HepG2 (cell line): ENCODE data around the gene TCOF1. TPM values are rescaled to one million over a fixed set of nuclear protein-coding genes. Genes with fewer than 3 reads are reported as not detected.

ENCODE experiments used
- CREB1 ChIP-seq, 2 experiments: fragments of 450-650 bp in 1 of 2; IDR thresholded peaks; 2 replicates each; pipeline ENCODE4 v1.6.1; 2016 to 2017; ENCODE audit warnings: control low read depth in 1 of 2, mild to moderate bottlenecking in 1 of 2, missing compliant biosample characterization in 1 of 2, missing genetic modification characterization in 1 of 2
- CREM ChIP-seq, 2 experiments: sonication (generic) in 1 of 2; formaldehyde crosslinking in 1 of 2; IDR thresholded peaks; 2 replicates each; pipeline versions ENCODE4 v1.4.0 to v1.6.1; 2016 to 2020; ENCODE audit warnings: antibody characterized with exemption in 1 of 2, mild to moderate bottlenecking in 1 of 2, missing genetic modification reagents in 1 of 2
- ELF1 ChIP-seq: sonication (generic); formaldehyde crosslinking; IDR thresholded peaks from 2 replicates; pipeline ENCODE4 v1.4.0; 2020; ENCODE audit warnings: missing genetic modification reagents
- RAD21 ChIP-seq: fragments of 450-650 bp; formaldehyde crosslinking; IDR thresholded peaks from 2 replicates; pipeline ENCODE4 v1.5.0; 2020; ENCODE audit warnings: mild to moderate bottlenecking
- ZBTB21 ChIP-seq: sonication (generic); formaldehyde crosslinking; IDR thresholded peaks from 2 replicates; pipeline ENCODE4 v1.4.0; 2020; ENCODE audit warnings: missing genetic modification reagents
- ZFYVE20 ChIP-seq: sonication (generic); formaldehyde crosslinking; IDR thresholded peaks from 2 replicates; pipeline ENCODE4 v1.8.0; 2023; ENCODE audit warnings: low read depth, mild to moderate bottlenecking, moderate library complexity, missing genetic modification reagents, borderline replicate concordance
- ZNF746 ChIP-seq: sonication (generic); formaldehyde crosslinking; IDR thresholded peaks from 2 replicates; pipeline ENCODE4 v1.8.0; 2022; ENCODE audit warnings: mild to moderate bottlenecking, missing genetic modification reagents
- ZSCAN21 ChIP-seq: sonication (generic); formaldehyde crosslinking; IDR thresholded peaks from 2 replicates; pipeline ENCODE4 v1.8.0; 2022; ENCODE audit warnings: mild to moderate bottlenecking, missing genetic modification reagents, moderate library complexity, borderline replicate concordance
- ZSCAN31 ChIP-seq: sonication (generic); formaldehyde crosslinking; IDR thresholded peaks from 2 replicates; pipeline ENCODE4 v1.5.0; 2020; ENCODE audit warnings: low read depth, mild to moderate bottlenecking, missing genetic modification reagents
- polyA plus RNA-seq, 8 experiments: library from polyadenylated mRNA; depleted of rRNA in 3 of 8; stranded (reverse) in 7 of 8; unstranded in 1 of 8; fragments of >200 nt; fragmentation: Illumina TruSeq in 4 of 8; extraction: Trizol in 4 of 8; gene quantifications; 2 replicates each; pipeline versions ENCODE4 v1.2.1 to v1.2.3, GENCODE V29; 2011 to 2016; ENCODE audit warnings: low read depth in 4 of 8, missing spikeins in 1 of 8, mixed read lengths in 1 of 8; ENCODE audit not compliant: insufficient read depth in 1 of 8
- total RNA-seq, 5 experiments: library from RNA; depleted of rRNA; stranded (reverse); fragments of >200 nt; fragmentation: Illumina TruSeq; extraction: Trizol; gene quantifications; 2 replicates each; pipeline ENCODE4 v1.2.3, GENCODE V29; 2016; ENCODE audit warnings: low read depth in 1 of 5
- TF ChIP-seq, protein P1 (sequence below): IDR thresholded peaks from 2 replicates; pipeline ENCODE4 v1.6.1; 2016; ENCODE audit warnings: mild to moderate bottlenecking
- TF ChIP-seq, protein P2 (sequence below): sonication (generic); formaldehyde crosslinking; IDR thresholded peaks from 2 replicates; pipeline ENCODE4 v1.5.1; 2020; ENCODE audit warnings: missing genetic modification reagents, mild to moderate bottlenecking, borderline replicate concordance
- TF ChIP-seq, protein P3 (sequence below): sonication (generic); formaldehyde crosslinking; IDR thresholded peaks from 2 replicates; pipeline ENCODE4 v1.4.0; 2020; ENCODE audit warnings: missing genetic modification reagents
- TF ChIP-seq, protein P4 (sequence below): sonication (generic); formaldehyde crosslinking; IDR thresholded peaks from 2 replicates; pipeline ENCODE4 v1.5.0; 2020; ENCODE audit warnings: mild to moderate bottlenecking, missing genetic modification reagents, borderline replicate concordance

TCOF1 gene
- total and polyA plus RNA-seq, 2 of the 13 experiments (the other 11 are each of a cell fraction or from before 2014, with no cell fraction given) = 10.1 to 41.6 TPM

DNA sequence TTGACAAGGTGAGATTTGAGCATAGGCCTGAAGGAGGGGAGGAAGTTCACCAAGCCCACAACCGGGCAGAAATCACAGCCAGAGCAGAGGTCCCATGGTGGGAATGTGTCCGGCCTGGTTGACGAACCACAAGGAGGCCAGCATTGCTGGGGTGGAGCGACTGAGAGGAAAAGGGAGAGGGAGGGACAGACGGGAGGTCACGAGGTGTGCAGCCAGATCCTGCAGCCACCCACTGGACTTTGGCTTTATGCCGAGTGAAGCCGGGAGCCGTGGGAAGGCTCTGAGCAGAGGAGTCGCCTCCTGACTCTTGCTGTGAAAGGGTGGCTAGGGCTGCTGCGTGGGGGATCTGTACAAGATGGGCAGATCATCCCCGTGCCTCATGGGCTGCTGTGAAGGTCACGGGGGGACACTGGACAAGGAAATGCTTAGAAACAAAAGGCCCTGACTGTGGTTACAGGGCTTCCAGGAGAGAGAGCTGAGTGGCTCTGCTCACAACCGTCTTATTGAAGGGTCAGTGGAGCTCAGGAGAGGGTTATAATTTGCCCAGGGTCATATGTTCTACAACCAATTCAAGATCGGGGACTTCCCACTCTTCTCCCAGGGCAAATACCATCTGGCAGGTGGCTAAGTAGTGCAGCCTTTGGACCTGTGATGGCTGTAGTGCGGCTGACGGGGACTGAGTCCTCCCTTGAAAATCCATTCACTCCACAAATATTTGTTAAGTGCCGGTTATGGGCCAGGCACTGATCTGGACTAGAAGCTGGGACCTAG, 70.8 kb downstream of the TCOF1 start (continued):
- TF ChIP-seq, protein P1, sequence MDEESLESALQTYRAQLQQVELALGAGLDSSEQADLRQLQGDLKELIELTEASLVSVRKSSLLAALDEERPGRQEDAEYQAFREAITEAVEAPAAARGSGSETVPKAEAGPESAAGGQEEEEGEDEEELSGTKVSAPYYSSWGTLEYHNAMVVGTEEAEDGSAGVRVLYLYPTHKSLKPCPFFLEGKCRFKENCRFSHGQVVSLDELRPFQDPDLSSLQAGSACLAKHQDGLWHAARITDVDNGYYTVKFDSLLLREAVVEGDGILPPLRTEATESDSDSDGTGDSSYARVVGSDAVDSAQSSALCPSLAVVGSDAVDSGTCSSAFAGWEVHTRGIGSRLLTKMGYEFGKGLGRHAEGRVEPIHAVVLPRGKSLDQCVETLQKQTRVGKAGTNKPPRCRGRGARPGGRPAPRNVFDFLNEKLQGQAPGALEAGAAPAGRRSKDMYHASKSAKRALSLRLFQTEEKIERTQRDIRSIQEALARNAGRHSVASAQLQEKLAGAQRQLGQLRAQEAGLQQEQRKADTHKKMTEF (CRISPR knock-in tag) = peak; percentile 76
- TF ChIP-seq ZNF746 (CRISPR knock-in tag) (no peak), CREB1 (IDR thresholded peaks at IDR 0.05) (no peak; the same call in 1 of the 2 replicates), CREB1 (CRISPR knock-in tag; IDR thresholded peaks at IDR 0.05) (peak; percentile 34; the same call in 1 of the 2 replicates), ZFYVE20 (CRISPR knock-in tag) (no peak), RAD21 (CRISPR knock-in tag) (peak; percentile 39; the same call in 1 of the 2 replicates), ZSCAN31 (CRISPR knock-in tag) (peak; percentile 39; the same call in 1 of the 2 replicates), CREM (IDR thresholded peaks at IDR 0.05) (no peak), CREM (CRISPR knock-in tag; IDR thresholded peaks at IDR 0.05) (no peak), ELF1 (CRISPR knock-in tag) (peak; percentile 19; the same call in 1 of the 2 replicates), ZSCAN21 (CRISPR knock-in tag) (peak; percentile 44), ZBTB21 (CRISPR knock-in tag) (no peak)
- TF ChIP-seq, protein P2, sequence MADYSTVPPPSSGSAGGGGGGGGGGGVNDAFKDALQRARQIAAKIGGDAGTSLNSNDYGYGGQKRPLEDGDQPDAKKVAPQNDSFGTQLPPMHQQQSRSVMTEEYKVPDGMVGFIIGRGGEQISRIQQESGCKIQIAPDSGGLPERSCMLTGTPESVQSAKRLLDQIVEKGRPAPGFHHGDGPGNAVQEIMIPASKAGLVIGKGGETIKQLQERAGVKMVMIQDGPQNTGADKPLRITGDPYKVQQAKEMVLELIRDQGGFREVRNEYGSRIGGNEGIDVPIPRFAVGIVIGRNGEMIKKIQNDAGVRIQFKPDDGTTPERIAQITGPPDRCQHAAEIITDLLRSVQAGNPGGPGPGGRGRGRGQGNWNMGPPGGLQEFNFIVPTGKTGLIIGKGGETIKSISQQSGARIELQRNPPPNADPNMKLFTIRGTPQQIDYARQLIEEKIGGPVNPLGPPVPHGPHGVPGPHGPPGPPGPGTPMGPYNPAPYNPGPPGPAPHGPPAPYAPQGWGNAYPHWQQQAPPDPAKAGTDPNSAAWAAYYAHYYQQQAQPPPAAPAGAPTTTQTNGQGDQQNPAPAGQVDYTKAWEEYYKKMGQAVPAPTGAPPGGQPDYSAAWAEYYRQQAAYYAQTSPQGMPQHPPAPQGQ (CRISPR knock-in tag) = no peak
- TF ChIP-seq, protein P3, sequence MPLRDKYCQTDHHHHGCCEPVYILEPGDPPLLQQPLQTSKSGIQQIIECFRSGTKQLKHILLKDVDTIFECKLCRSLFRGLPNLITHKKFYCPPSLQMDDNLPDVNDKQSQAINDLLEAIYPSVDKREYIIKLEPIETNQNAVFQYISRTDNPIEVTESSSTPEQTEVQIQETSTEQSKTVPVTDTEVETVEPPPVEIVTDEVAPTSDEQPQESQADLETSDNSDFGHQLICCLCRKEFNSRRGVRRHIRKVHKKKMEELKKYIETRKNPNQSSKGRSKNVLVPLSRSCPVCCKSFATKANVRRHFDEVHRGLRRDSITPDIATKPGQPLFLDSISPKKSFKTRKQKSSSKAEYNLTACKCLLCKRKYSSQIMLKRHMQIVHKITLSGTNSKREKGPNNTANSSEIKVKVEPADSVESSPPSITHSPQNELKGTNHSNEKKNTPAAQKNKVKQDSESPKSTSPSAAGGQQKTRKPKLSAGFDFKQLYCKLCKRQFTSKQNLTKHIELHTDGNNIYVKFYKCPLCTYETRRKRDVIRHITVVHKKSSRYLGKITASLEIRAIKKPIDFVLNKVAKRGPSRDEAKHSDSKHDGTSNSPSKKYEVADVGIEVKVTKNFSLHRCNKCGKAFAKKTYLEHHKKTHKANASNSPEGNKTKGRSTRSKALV (CRISPR knock-in tag) = no peak
- TF ChIP-seq, protein P4, sequence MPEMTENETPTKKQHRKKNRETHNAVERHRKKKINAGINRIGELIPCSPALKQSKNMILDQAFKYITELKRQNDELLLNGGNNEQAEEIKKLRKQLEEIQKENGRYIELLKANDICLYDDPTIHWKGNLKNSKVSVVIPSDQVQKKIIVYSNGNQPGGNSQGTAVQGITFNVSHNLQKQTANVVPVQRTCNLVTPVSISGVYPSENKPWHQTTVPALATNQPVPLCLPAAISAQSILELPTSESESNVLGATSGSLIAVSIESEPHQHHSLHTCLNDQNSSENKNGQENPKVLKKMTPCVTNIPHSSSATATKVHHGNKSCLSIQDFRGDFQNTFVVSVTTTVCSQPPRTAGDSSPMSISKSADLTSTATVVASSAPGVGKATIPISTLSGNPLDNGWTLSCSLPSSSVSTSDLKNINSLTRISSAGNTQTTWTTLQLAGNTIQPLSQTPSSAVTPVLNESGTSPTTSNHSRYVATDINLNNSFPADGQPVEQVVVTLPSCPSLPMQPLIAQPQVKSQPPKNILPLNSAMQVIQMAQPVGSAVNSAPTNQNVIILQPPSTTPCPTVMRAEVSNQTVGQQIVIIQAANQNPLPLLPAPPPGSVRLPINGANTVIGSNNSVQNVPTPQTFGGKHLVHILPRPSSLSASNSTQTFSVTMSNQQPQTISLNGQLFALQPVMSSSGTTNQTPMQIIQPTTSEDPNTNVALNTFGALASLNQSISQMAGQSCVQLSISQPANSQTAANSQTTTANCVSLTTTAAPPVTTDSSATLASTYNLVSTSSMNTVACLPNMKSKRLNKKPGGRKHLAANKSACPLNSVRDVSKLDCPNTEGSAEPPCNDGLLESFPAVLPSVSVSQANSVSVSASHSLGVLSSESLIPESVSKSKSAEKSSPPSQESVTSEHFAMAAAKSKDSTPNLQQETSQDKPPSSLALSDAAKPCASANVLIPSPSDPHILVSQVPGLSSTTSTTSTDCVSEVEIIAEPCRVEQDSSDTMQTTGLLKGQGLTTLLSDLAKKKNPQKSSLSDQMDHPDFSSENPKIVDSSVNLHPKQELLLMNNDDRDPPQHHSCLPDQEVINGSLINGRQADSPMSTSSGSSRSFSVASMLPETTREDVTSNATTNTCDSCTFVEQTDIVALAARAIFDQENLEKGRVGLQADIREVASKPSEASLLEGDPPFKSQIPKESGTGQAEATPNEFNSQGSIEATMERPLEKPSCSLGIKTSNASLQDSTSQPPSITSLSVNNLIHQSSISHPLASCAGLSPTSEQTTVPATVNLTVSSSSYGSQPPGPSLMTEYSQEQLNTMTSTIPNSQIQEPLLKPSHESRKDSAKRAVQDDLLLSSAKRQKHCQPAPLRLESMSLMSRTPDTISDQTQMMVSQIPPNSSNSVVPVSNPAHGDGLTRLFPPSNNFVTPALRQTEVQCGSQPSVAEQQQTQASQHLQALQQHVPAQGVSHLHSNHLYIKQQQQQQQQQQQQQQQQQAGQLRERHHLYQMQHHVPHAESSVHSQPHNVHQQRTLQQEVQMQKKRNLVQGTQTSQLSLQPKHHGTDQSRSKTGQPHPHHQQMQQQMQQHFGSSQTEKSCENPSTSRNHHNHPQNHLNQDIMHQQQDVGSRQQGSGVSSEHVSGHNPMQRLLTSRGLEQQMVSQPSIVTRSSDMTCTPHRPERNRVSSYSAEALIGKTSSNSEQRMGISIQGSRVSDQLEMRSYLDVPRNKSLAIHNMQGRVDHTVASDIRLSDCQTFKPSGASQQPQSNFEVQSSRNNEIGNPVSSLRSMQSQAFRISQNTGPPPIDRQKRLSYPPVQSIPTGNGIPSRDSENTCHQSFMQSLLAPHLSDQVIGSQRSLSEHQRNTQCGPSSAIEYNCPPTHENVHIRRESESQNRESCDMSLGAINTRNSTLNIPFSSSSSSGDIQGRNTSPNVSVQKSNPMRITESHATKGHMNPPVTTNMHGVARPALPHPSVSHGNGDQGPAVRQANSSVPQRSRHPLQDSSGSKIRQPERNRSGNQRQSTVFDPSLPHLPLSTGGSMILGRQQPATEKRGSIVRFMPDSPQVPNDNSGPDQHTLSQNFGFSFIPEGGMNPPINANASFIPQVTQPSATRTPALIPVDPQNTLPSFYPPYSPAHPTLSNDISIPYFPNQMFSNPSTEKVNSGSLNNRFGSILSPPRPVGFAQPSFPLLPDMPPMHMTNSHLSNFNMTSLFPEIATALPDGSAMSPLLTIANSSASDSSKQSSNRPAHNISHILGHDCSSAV (CRISPR knock-in tag) = no peak
